Ramos (cell line): ENCODE results near the gene MSRB3.

Experiments
- in situ Hi-C: fragments of 300-500 bp; cut with MboI; formaldehyde crosslinking; loops from one replicate; pipeline ENCODE4 v1.14.3; 2022; ENCODE audit warnings: low sequenced_read_pairs; ENCODE audit not compliant: unreplicated experiment

Gene MSRB3

GRCh38 chr12:65324056-65324455 lies 45.6 kb downstream of the MSRB3 start:
- in situ Hi-C loops: no loop called here

GRCh38 chr12:65324551-65324950 lies 46.1 kb downstream of the MSRB3 start:
- in situ Hi-C loops: no loop called here

GRCh38 chr12:65325183-65325582 lies 46.7 kb downstream of the MSRB3 start:
- in situ Hi-C loops: no loop called here

- in situ Hi-C loops: no loop called here
Observed at GRCh38 chr12:65326616-65327015, 48.1 kb downstream of the MSRB3 start.

- in situ Hi-C loops: no loop called here
Observed at GRCh38 chr12:65327207-65328076, 49.0 kb downstream of the MSRB3 start.

GRCh38 chr12:65329721-65330120 lies 51.2 kb downstream of the MSRB3 start:
- in situ Hi-C loops: no loop called here

- in situ Hi-C loops: no loop called here
Observed at GRCh38 chr12:65330331-65330730, 51.8 kb downstream of the MSRB3 start.

GRCh38 chr12:65331456-65331855 lies 53.0 kb downstream of the MSRB3 start:
- in situ Hi-C loops: no loop called here

- in situ Hi-C loops: no loop called here
Observed at GRCh38 chr12:65333649-65334048, 55.2 kb downstream of the MSRB3 start.

GRCh38 chr12:65334521-65334920 lies 56.0 kb downstream of the MSRB3 start:
- in situ Hi-C loops: no loop called here

GRCh38 chr12:65335021-65335714 lies 56.7 kb downstream of the MSRB3 start:
- in situ Hi-C loops: no loop called here

- in situ Hi-C loops: no loop called here
Observed at GRCh38 chr12:65335981-65336380, 57.5 kb downstream of the MSRB3 start.

GRCh38 chr12:65339161-65339560 lies 60.7 kb downstream of the MSRB3 start:
- in situ Hi-C loops: no loop called here

- in situ Hi-C loops: no loop called here
Observed at GRCh38 chr12:65343230-65343629, 64.7 kb downstream of the MSRB3 start.

- in situ Hi-C loops: no loop called here
Observed at GRCh38 chr12:65343801-65344200, 65.3 kb downstream of the MSRB3 start.

- in situ Hi-C loops: no loop called here
Observed at GRCh38 chr12:65355461-65355860, 77.0 kb downstream of the MSRB3 start.

- in situ Hi-C loops: no loop called here
Observed at GRCh38 chr12:65362234-65363031, 84.0 kb downstream of the MSRB3 start.

- in situ Hi-C loops: no loop called here
Observed at GRCh38 chr12:65364046-65364445, 85.6 kb downstream of the MSRB3 start.

- in situ Hi-C loops: no loop called here
Observed at GRCh38 chr12:65367396-65367795, 88.9 kb downstream of the MSRB3 start.

GRCh38 chr12:65368055-65368454 lies 89.6 kb downstream of the MSRB3 start:
- in situ Hi-C loops: no loop called here

GRCh38 chr12:65372574-65372973 lies 94.1 kb downstream of the MSRB3 start:
- in situ Hi-C loops: no loop called here
